ENCODE results near the gene EVI5L. TPM values are rescaled to one million over a fixed set of nuclear protein-coding genes. Genes with fewer than 3 reads are reported as not detected.

The EVI5L gene
- total and polyA plus RNA-seq, 9 donors: 5.1 to 15.9 (median 10.9) TPM

GRCh38 chr19:7840629-7841028 lies 10.6 kb downstream of the EVI5L start:
- no peak for TF ChIP-seq POLR2A (IDR thresholded peaks at IDR 0.05)
- Histone ChIP-seq H3K36me3 (no peaks in the 10 kb centered on the region), H3K9me3 (no peaks in the 10 kb centered on the region), H3K27ac (no peak overlapping the region), H3K4me3 (no peak overlapping the region), H3K27me3 (no peaks in the 10 kb centered on the region), H3K4me1 (ENCODE audit: insufficient read depth) (no peaks in the 10 kb centered on the region)
- intact Hi-C loops (cut with DNase I): no loop called here
- WGBS, 3 donors: 82 to 93% (median 87%) methylated on average over 8 of the region's 8 CpGs
- DNase-seq: no peak

- DNase-seq: no peak
- TF ChIP-seq POLR2A (IDR thresholded peaks at IDR 0.05): no peak
- H3K27ac ChIP-seq: no peak overlapping the region
- H3K36me3 ChIP-seq: no peaks in the 10 kb centered on the region
- intact Hi-C loops (cut with DNase I): no loop called here
- H3K27me3 ChIP-seq: no peaks in the 10 kb centered on the region
- H3K4me3 ChIP-seq: no peak overlapping the region
- 89 to 94% (median 90%) methylated on average over 11 of the region's 11 CpGs for WGBS, 3 donors
- no peaks in the 10 kb centered on the region for H3K9me3 ChIP-seq
- H3K4me1 ChIP-seq (ENCODE audit: insufficient read depth): no peaks in the 10 kb centered on the region
These were observed 12.0 kb downstream of the EVI5L start for GRCh38 chr19:7841751-7842660.

GRCh38 chr19:7842661-7843294 lies 12.8 kb downstream of the EVI5L start:
- TF ChIP-seq POLR2A (IDR thresholded peaks at IDR 0.05) (no peak), CTCF (IDR thresholded peaks at IDR 0.05) (no peak), EP300 (IDR thresholded peaks at IDR 0.05) (no peak)
- Histone ChIP-seq H3K27me3 (no peaks in the 10 kb centered on the region), H3K9me3 (no peaks in the 10 kb centered on the region), H3K4me3 (no peak overlapping the region), H3K4me1 (ENCODE audit: insufficient read depth) (no peaks in the 10 kb centered on the region), H3K36me3 (no peaks in the 10 kb centered on the region), H3K27ac (no peak overlapping the region)
- no peak for DNase-seq
- 92 to 94% (median 93%) methylated on average over 12 of the region's 12 CpGs for WGBS, 3 donors
- intact Hi-C loops (cut with DNase I): no loop called here

GRCh38 chr19:7843521-7843920 lies 13.5 kb downstream of the EVI5L start:
- no peaks in the 10 kb centered on the region for H3K36me3 ChIP-seq
- H3K4me1 ChIP-seq (ENCODE audit: insufficient read depth): no peaks in the 10 kb centered on the region
- intact Hi-C loops (cut with DNase I): no loop called here
- no peak for DNase-seq
- 88 to 90% (median 89%) methylated on average over 6 of the region's 6 CpGs for WGBS, 3 donors
- no peak overlapping the region for H3K4me3 ChIP-seq
- no peaks in the 10 kb centered on the region for H3K9me3 ChIP-seq
- no peak overlapping the region for H3K27ac ChIP-seq
- TF ChIP-seq CTCF (IDR thresholded peaks at IDR 0.05) (no peak), EP300 (IDR thresholded peaks at IDR 0.05) (no peak), POLR2A (IDR thresholded peaks at IDR 0.05) (no peak)
- no peaks in the 10 kb centered on the region for H3K27me3 ChIP-seq

- Histone ChIP-seq H3K9me3 (no peaks in the 10 kb centered on the region), H3K4me1 (ENCODE audit: insufficient read depth) (no peaks in the 10 kb centered on the region), H3K27me3 (no peaks in the 10 kb centered on the region), H3K4me3 (no peak overlapping the region), H3K27ac (no peak overlapping the region), H3K36me3 (no peaks in the 10 kb centered on the region)
- TF ChIP-seq CTCF (IDR thresholded peaks at IDR 0.05) (no peak), POLR2A (IDR thresholded peaks at IDR 0.05) (no peak), EP300 (IDR thresholded peaks at IDR 0.05) (no peak)
- intact Hi-C loops (cut with DNase I): no loop called here
- no peak for DNase-seq
- 87 to 88% (median 87%) methylated on average over 5 of the region's 5 CpGs for WGBS, 3 donors
These were observed 14.4 kb downstream of the EVI5L start for GRCh38 chr19:7844405-7844804.
